Posterior cingulate gyrus (tissue), 11 donors: ENCODE data around the gene MTHFR.
A peak's percentile ranks its signal among the peaks of the same experiment; 100 is the strongest.
"Not testable (repeated sequence)": the region's sequence is repeated elsewhere in the genome, so short reads cannot be mapped to it uniquely, and the experiment has no call there.

Source experiments
- DNase-seq, 10 donors: peaks; one replicate each; pipeline versions ENCODE4 v3.0.0 to v3.0.0-alpha.2; 2020 to 2021; ENCODE audit warnings: mixed read lengths in 3 of 10
- intact Hi-C: fragments of 100-400 bp; cut with DNase I; formaldehyde crosslinking; loops from one replicate; pipeline ENCODE4 v1.15.1; 2023

The MTHFR gene

GRCh38 chr1:11835441-11836225, 29.9 kb upstream of the MTHFR start:
- DNase-seq = peak in 2 of 10 donors; percentile 68 to 75
- intact Hi-C loops = loop anchor here (5.0 to 10.0 kb wide), 2 partner anchors 72 to 129 kb away; no protein-coding TSS in a partner anchor

DNA sequence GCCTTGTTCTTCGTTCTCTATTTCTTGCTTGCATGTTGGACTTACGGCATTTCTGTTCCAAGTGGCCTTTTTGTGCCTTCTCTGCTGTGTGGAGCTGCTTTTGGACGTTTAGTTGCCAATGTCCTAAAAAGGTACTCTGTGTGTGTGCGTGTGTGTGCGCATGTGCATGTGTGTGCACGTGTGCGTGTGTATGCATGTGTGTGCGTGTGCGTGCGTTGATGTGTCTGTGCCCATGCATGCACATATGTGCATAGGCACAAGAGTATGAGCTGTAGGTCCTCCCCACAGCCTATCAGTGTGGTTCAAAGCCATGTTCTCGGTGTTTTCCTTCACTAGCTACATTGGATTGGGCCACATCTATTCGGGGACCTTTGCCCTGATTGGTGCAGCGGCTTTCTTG, 28.1 kb upstream of the MTHFR start:
- peak in 1 of 10 donors; percentile 30 for DNase-seq
- intact Hi-C loops = loop anchor here (10.0 kb wide), 1 partner anchor 131 kb away; no protein-coding TSS in a partner anchor

- intact Hi-C loops = loop anchor here (10.0 kb wide), 1 partner anchor 131 kb away; no protein-coding TSS in a partner anchor
- peak in 2 of 10 donors; percentile 15 to 37 for DNase-seq
Measured at GRCh38 chr1:11833497-11833896, 27.7 kb upstream of the MTHFR start.

DNA sequence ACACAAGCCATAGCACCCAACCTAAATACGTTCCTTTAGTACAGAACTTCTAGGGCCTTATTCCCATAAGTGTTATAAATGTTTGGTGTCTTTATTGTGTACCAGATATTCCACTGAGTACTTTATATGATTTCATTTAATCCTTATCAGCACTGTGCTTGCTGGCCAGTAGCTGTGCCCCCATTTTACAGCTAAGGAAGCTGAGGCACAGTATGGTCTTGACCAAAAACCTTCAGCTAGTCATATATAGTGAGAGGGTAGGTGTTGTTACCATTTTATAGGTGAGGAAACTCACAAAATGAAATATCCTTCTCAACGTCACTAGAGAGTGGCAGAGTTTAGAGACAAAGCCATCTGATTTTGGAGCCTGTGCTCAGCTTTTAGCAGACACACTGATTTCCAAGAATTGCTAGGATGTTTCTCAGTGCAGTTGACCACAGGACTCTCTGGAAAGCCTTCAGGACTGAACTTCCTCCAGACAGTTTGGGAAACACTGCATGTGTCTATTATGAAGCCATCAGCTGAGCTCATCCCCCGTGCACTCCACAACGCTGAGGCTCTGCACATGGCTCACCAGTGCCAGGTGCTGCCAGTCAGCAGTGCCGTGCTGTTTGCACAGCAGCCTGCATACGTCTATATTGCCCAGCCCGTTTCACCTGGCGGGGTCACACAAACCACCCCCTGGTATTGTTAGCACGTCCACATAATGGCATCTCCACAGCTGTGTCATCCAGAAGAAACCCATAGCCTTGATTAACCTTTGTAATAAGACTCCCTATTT, 26.4 kb upstream of the MTHFR start:
- intact Hi-C loops = loop anchor here (10.0 kb wide), 1 partner anchor 133 kb away; no protein-coding TSS in a partner anchor
- peak in 1 of 10 donors; percentile 62 for DNase-seq

DNA sequence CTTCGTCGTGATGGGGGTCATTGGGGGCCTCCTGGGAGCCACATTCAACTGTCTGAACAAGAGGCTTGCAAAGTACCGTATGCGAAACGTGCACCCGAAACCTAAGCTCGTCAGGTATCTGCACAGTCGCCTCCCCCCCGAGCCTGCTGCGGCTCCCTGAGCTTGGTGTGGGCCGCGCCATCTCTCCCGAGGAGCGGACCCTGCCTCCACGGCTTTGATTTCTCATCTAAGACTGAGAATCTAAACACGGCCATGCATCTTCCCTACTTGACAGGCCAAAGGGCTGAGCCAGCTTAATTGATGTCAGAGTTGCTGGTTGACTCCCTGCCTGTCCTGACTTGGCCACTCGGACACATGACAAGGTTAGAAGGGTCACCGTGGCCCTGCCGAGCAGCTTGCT, 22.7 kb upstream of the MTHFR start:
- intact Hi-C loops = no loop called here
- peak in 1 of 10 donors; percentile 58 for DNase-seq

- DNase-seq = peak in 1 of 10 donors; percentile 24
- intact Hi-C loops = no loop called here
Measured at GRCh38 chr1:11826946-11827345, 21.2 kb upstream of the MTHFR start.

DNA sequence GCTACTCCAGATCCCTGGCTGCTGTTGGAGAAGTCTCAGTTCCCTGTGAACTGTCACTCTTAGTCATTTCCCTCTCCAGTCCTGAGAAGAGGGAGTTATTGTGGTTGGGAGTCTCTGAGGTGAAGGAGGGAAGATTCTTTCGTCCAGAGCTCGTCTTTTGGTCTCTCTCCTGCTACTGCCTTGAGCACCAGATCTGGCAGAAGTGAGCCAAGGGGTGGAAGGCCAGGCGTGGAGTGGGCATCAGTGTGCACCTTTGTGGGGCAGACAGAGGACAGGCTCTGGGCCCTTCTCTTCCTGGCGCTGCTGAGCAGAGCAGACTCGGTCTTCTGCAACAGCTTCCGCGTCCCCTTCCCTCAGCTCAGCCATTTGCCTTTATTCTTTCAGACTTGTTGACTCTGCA, 19.4 kb upstream of the MTHFR start:
- peak in 1 of 10 donors; percentile 77 for DNase-seq
- intact Hi-C loops = no loop called here

GRCh38 chr1:11823366-11824137, 17.8 kb upstream of the MTHFR start:
- intact Hi-C loops = no loop called here
- peak in 1 of 10 donors; percentile 61 for DNase-seq

DNA sequence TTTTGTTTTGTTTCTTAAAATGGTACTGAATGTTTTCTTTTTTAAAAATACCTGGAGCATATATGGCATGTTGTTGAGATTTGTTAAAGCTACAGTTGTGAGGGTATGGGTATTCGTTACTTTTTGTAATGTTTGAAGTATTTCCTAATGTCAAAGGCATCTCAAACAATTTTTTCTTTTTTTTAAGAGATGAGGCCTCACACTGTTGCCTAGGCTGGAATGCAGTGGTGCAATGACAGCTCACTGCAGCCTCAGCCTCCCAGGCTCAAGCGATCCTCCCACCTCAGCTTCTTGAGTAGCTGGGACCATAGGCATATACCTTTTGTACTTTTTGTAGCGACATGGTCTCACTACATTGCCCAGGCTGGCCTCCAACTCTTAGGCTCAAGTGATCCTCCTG, 16.3 kb upstream of the MTHFR start:
- DNase-seq = no peak
- intact Hi-C loops = no loop called here

DNA sequence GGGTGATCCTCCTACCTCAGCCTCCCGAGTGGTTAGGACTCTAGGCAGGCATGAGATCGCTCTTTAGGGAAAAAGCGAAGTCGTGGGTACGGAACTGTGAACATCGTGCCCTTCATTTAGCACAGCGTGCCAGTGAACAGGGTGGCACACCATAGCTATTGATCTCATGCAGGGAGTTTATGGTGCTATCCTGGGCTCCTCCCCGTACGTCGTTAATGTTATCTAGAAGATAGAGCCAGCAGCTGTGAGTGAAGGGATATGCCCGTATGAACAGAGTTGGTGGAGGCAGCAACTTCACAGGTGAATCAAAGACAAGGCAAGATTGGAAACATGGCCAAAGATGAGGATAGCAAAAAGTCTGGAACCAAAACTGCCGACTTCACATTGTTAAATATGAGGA, 11.4 kb upstream of the MTHFR start:
- peak in 1 of 10 donors; percentile 31 for DNase-seq
- intact Hi-C loops = no loop called here

DNA sequence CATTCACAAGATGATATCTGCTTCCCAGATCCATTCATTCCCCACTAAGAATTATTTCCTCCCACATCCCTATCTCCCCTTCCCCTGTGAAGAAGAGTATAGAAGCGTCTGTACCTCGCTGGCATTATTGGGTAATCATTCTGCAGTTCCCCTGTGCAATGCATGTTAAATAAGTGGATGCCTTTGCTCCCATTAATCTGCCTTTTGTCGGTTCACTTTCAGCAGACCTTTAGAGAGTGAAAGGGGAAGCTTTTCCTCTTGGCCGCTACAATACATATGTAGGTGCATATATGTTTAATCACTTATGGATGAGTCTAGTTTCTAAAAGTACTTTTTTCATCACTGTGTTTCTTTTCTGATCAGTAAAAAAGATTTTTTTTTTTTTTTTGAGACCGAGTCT, 7.3 kb upstream of the MTHFR start:
- intact Hi-C loops = no loop called here
- DNase-seq = no peak

- DNase-seq = peak in 1 of 10 donors; percentile 7
- intact Hi-C loops = loop anchor here (10.0 kb wide), 1 partner anchor 152 kb away; the partner anchor contains the start of genes FBXO2 and FBXO44
Measured at GRCh38 chr1:11807133-11807532, 1.4 kb upstream of the MTHFR start.

DNA sequence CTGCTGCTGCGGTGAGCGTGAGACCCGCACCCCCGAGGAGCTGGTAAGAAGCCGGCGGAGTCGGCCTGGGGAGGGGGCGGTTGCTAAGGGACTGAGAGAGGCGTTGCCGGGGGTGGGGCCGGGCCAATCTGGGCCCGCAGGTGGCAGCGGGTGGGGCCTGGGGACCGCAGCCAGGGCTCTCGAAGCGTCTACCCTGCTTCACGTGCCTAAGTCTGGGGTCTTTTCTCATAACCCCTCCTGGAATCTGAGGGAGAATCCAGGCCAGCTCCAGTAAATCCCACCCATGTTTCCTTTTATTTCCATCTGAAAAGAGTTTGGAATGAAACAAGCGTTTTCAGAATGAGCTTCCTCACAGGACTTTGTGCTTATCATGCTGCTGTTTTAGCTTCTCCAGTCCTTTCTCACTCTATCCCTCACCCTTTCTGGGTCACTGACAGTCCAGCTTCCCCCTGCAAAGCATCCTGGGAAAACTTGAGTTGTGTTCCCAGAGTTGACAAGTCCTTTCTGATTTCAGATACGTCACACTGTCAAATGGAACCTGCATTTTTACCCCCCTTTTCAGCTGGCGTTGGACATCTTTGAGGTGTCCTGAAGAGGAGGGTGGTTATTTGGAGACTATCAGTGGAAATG, 658 bp upstream of the MTHFR start:
- intact Hi-C loops = loop anchor here (10.0 kb wide), 1 partner anchor 152 kb away; the partner anchor contains the start of genes FBXO2 and FBXO44

DNA sequence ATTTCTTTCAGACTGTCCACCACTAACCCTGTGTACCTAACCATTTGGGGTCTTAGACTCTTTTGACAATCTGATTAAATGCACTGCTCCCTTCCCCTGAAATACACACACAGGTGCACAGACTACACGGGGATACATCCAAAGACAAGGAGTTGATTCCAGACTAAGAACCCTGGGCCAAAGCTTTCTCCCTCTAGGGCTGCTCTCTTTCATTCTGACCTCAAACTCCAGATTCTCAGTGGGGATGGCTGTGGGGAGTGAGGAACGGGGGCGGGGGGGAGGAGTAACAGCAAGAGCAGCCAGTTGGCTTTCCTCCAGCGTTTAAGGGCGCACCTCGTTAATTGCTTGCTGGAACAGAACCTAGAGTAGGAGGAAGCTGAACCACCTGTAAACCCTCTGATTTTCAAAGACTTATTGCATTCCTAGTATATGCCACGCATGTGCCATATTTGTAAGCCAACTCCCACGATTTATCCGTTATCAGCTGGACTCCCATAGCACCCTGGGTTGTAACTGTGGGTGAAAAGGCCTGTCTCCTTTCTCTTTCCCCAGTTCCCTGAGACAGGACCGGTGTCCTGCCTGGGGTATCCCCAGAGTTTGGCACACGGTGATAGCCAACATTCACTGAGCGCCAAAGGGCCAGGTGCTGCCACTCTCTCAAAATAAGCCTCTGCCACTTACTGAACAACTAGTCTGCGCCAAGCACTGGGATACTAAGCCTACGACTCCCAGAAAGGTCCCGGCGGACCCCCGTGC, 920 bp downstream of the MTHFR start:
- intact Hi-C loops = loop anchor here (2.0 to 10.0 kb wide), 2 partner anchors 74 to 150 kb away; partner anchors contain the start of genes FBXO2 and FBXO44
- peak in 1 of 10 donors; percentile 59 for DNase-seq

More for the DNA sequence above, 658 bp upstream of the MTHFR start:
- peak in 1 of 10 donors; percentile 70 for DNase-seq

DNA sequence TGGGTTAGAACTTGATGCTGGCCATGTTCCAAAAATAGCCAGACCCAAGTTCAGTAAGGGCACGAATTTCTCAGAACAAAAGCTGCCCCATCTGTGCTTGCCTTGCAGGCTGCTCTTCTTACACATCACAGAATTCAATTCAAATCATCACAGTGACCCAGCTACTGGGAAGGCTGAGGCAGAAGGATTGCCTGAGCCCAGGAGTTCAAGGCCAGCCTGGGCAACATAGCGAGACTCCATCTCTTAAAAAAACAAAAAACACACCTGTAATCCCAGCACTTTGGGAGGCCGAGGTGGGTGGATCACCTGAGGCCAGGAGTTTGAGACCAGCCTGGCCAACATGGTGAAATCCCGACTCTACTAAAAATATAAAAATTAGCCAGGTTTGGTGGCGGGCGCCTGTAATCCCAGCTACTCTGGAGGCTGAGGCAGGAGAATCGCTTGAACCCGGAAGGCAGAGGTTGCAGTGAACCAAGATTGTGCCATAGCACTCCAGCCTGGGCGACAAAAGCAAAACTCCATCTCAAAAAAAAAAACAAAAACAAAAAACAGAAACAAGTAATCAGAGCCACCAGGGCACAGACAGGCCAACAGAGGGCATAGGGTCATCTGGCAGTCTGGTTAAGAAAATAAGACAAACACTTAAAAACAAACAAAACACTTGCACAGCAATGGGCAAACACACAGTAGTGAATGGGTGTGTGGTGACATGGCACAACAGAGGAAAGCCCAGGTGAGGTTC, 1.7 kb downstream of the MTHFR start:
- intact Hi-C loops = loop anchor here (2.0 to 10.0 kb wide), 2 partner anchors 73 to 149 kb away; partner anchors contain the start of genes FBXO2 and FBXO44
- not testable (repeated sequence) for DNase-seq

DNA sequence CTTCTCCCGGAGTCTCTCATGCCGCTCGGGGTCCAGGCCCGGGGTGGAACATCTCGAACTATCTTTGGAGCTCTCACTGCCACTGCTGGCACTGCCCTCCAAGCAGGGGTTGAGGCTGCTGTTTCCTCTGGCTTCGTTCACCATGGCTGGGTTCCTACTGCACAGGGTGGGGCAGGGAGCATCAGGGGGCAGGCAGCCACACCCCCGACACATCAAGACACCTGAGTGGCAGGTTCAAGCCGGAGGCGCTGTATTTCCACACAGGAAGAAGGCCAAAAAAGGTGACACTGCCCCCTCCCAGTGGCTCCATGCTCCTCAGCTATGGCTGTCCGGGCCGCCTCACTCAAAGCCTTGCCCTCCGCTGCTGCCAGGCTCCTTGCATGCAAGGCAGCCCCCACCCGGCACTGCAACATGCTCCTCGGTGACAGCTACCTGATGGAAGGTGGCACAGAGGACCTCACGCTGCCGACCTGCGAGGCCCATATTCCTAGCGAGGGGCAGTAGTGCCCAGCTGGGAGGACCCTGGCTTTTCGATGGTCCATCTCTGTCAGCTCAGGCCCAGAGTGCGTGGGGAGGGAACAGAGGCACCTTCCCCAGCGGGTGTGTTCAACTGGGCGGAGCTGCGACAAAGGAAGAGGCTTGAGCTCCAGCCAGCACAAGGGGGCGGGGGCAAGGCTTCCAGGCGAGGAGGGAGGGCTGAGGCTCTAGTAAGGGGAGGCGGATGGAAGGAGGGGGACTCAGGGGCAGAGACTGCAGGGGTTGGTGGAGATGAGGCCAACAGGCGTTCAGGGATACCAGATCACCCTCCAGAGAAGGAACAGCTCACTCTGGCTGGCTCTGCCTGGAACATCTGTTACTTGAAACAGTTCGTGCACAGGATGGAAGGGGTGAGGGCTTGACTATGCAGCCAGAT, 2.5 kb downstream of the MTHFR start:
- intact Hi-C loops = loop anchor here (10.0 kb wide), 1 partner anchor 148 kb away; the partner anchor contains the start of genes FBXO2 and FBXO44
- peak; percentile 33 to 95 (median 68) for DNase-seq

DNA sequence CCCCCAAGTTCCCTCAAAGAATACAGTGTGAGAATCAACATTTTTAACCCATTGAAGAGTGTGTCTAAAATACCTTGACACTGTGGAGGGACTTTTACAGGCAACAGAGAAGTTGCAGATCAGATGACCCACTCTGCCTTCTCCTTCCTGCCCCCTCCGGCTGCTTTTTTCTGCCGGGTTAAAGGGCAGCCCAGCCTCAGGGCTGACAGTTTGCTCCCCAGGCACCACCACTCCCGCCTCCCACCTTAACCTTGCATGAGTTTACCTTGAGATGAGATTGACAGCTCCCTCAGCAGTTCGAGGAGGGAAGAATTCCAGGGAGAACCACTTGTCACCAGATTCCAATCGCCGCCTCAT, 3.2 kb downstream of the MTHFR start:
- DNase-seq = peak in 2 of 10 donors; percentile 23 to 52
- intact Hi-C loops = loop anchor here (10.0 kb wide), 1 partner anchor 148 kb away; the partner anchor contains the start of genes FBXO2 and FBXO44
